ENCODE measurements around the gene COQ4.

COQ4 gene

DNA sequence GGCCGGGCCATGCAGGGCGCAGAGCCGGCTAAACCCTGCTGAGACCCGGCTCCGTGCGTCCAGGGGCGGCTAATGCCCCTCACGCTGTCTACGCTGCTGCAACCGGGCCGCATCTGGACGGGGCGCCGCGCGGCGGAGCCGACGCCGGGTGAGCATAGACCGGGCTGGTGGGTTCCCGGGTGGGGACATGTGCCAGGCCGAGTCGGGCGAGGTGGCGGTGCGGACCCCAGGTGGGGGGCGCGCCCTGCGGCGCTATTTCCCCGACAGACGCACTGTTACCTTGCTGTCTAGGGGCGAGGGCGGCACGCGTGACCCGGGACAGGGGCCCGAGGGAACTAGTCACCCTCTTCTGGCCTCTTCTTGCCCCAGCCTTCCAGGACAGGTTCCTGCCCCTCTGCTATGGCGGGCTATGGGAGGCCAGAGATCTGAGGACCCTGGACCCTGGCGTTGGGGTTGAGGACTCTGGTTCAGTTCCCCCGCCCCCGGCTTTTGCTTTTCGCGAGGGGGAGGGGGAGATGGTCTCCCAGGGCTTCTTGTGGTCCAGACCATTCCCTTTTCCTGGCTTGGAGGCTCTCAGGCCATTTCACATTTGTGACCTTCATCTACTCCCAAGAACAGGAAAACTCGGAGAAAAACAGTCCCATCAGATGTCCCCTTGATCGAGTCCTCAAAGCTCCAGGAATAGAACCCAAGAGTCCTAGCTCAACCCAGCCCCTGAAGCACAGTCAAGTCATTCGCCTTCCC is 18.2 kb downstream of the COQ4 start:
- no peak for DNase-seq (ENCODE audit: low read depth, low spot score)

DNA sequence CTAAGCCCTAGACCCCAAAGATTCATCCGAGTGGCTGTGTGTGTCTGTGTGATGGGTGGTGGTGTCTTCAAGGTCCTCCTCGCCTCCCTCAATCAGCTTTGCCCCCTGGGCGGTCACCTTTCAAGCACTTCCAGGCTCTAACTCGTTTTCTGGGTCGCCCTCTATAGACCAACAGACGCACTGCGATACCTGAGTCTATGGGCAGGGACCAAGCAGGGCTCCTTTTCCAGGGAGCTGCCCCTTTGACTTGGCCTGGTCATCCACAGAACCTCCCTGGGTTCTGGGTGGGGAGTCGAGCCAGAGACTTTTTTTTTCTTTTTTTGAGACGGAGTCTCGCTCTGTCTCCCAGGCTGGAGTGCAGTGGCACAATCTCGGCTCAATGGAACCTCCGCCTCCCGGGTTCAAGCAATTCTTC is 18.8 kb downstream of the COQ4 start:
- no peak for DNase-seq (ENCODE audit: low read depth, low spot score)

DNA sequence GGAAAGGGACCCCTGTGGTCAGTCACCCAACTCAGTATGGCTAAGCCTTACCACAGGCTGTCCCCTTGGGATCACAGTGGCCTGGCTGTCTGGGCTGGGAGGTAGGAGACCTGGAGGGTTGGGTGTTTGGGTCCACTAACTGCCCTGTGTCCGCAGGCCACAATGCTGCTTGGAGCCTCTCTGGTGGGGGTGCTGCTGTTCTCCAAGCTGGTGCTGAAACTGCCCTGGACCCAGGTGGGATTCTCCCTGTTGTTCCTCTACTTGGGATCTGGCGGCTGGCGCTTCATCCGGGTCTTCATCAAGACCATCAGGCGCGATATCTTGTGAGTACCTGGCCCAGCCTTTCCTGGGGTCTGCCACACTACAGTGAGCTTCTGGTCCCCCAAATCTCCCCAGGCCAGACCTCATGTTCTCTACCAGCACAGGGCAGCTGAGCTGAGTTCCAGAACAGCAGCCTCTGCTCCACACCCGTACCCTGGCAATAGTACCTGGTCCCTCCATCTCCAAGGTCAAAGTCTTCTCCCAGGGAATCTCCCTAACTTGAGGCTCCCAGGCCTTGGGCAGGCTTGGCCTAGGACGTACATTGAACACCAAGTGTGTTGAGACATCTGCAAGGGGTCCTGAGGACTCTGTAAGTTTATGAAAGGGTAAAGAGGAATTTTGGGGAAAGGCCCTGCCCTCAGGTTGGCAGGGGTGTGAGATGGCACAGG is 20.5 kb downstream of the COQ4 start:
- no peak for DNase-seq (ENCODE audit: low read depth, low spot score)

DNA sequence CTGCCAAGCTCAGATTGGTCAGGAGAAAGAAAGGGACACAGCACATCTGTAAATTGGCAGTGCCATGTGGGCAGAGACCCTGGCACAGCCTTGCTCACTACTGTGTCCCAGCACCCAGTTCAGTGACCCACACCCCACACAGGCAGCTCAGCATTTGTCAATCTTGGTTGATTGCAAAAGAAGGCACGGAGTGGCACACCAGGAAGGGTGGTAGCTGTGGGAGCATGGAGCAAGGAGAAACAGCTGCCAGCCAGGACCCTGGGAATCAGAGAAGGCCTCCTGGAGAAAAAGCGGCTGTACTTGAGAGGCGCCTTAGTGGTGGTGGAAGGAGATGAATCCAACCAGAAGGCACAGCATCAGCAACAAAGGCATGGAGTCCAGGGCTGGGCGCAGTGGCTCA is 21.2 kb downstream of the COQ4 start:
- no peak for DNase-seq (ENCODE audit: low read depth, low spot score)

DNA sequence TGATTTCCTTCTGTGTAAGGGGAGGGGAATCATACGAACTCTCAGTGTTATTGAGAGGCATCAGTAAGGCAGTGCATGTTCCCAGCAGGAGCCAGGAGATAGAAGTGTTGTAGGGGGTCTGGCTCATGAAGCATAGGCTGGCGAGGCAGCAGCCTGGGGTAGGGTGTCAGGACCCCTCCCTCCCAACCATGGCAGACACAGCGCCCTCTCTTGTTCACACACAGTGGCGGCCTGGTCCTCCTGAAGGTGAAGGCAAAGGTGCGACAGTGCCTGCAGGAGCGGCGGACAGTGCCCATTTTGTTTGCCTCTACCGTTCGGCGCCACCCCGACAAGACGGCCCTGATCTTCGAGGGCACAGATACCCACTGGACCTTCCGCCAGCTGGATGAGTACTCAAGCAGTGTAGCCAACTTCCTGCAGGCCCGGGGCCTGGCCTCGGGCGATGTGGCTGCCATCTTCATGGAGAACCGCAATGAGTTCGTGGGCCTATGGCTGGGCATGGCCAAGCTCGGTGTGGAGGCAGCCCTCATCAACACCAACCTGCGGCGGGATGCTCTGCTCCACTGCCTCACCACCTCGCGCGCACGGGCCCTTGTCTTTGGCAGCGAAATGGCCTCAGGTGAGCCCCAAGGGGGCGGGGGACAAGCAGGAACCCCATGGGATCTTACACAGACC is 22.4 kb downstream of the COQ4 start:
- no peak for DNase-seq (ENCODE audit: low read depth, low spot score)

GRCh38 chr9:128349125-128349524 is 26.5 kb downstream of the COQ4 start:
- DNase-seq (ENCODE audit: low read depth, low spot score): no peak

DNA sequence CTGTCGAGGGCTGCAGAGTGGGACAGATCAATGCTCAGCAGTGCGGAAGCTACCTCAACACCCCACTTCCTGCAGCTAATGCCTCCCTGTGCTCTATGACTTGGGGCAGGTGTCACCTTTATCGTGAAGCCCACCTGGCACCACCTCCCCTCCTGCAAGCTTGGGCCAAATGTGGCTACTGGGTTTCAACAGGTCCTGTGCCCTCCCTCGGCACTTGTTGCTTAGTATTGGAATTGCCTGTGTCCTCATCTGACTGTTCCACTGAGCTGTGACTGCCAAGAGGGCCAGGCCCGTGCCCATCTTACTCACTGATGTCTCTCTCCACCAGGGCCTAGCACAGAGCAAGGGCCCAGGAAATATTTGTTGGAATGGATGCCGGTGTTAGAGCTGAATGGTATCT is 27.1 kb downstream of the COQ4 start:
- DNase-seq (ENCODE audit: low read depth, low spot score): no peak

GRCh38 chr9:128355451-128355850 is 32.8 kb downstream of the COQ4 start:
- no peak for DNase-seq (ENCODE audit: low read depth, low spot score)

GRCh38 chr9:128358090-128358489 is 35.5 kb downstream of the COQ4 start:
- no peak for DNase-seq (ENCODE audit: low read depth, low spot score)

DNA sequence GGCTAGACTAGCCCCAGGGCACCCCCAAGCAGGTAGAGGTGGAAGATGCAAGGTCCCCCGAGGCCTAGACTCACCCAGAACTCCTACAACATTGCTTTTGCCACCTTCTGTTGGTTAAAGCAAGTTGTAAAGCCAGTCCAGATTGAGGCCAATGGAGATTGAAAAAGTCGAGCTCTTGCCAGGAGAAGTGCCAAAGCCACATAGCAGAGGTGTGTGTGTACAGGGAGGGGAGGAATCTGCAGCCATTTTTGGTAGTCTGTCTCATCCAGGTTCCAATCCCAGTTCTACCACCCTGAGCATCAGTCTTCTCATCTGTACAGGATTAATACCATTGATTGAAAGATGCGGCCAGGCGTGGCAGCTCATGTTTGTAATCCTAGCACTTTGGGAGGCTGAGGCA is 36.2 kb downstream of the COQ4 start:
- DNase-seq (ENCODE audit: low read depth, low spot score): no peak

- DNase-seq (ENCODE audit: low read depth, low spot score): no peak
Observed at GRCh38 chr9:128360826-128361225, 38.2 kb downstream of the COQ4 start.

- DNase-seq (ENCODE audit: low read depth, low spot score): no peak
Observed at GRCh38 chr9:128361296-128361985, 38.8 kb downstream of the COQ4 start.

GRCh38 chr9:128361986-128362646 is 39.5 kb downstream of the COQ4 start:
- peak; percentile 42 for DNase-seq (ENCODE audit: low read depth, low spot score)

DNA sequence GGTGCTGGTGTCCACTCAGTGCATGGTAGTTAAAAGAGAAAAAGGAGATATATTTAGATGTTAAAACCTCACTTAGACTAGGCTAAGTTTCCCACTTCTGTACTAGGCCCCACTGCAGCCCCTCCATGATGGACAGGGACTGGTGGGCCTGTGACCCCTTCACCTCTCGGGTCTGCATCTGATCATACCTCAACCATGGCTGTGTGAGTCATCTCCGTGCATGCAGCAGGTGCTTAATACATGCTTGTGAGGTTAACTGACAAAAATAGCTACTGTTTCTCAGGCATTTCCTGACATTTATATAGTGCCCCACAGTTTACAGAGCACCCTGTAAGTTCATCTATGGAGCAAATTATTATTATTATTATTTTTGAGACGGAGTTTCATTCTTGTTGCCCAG is 40.1 kb downstream of the COQ4 start:
- DNase-seq (ENCODE audit: low read depth, low spot score): no peak

GRCh38 chr9:128365525-128365924 is 42.9 kb downstream of the COQ4 start:
- no peak for DNase-seq (ENCODE audit: low read depth, low spot score)

GRCh38 chr9:128369024-128369706 is 46.5 kb downstream of the COQ4 start:
- DNase-seq (ENCODE audit: low read depth, low spot score): no peak

GRCh38 chr9:128370367-128370751 is 47.7 kb downstream of the COQ4 start:
- no peak for DNase-seq (ENCODE audit: low read depth, low spot score)

- DNase-seq (ENCODE audit: low read depth, low spot score): peak; percentile 84
Observed at GRCh38 chr9:128370752-128371629, 48.4 kb downstream of the COQ4 start, which contains the start of gene URM1. URM1 (plus strand) TSS chr9:128371374; CDS start chr9:128371381, 7 bp downstream.

GRCh38 chr9:128371630-128372117 is 49.0 kb downstream of the COQ4 start:
- no peak for DNase-seq (ENCODE audit: low read depth, low spot score)

DNA sequence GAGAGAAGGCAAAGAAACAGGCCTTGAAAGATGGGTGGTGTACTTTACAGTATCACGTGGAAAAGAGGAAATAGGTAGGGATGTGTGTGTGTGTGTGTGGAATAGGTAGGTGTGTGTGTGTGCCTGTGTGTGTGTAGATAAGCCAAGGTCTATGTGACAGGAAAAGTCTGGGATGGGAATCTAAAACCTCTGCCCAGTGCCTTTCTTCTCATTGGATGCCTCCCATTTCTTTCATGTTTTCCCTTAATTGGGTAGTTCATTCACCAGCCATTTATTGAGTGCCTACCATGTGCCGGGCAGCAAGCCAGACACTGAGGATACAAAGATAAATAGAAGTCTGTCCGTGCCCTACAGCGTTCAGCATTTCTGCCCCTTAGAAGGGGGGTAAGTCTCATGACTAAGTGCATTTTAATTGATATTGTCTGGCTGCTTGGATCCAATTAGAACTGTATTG is 49.6 kb downstream of the COQ4 start:
- DNase-seq (ENCODE audit: low read depth, low spot score): no peak
